ENCODE data around the gene GLYATL1B.
"Not testable (repeated sequence)": the region's sequence is repeated elsewhere in the genome, so short reads cannot be mapped to it uniquely, and the experiment has no call there.

DNA sequence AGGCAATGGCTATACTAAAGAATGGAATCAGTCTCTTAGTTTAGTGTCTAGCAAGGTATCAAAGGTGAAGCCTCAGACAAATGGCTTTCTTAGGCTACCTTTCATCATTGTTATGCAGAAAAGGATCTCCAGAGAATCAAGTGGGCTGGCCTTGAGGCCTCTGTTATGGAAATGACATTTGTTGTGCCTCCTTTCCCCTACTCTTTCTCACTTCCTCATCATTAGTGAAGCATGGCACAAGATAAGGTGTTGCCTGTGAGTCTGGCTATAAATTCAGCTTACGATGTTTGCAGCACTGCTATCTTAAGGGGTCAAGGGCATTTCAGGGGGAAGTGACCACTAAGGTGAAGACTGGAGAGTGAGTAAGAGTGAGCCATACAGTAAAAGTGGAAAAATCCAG is 9.1 kb downstream of the GLYATL1B start:
- TF ChIP-seq, protein P1, sequence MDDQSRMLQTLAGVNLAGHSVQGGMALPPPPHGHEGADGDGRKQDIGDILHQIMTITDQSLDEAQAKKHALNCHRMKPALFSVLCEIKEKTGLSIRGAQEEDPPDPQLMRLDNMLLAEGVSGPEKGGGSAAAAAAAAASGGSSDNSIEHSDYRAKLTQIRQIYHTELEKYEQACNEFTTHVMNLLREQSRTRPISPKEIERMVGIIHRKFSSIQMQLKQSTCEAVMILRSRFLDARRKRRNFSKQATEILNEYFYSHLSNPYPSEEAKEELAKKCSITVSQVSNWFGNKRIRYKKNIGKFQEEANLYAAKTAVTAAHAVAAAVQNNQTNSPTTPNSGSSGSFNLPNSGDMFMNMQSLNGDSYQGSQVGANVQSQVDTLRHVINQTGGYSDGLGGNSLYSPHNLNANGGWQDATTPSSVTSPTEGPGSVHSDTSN (IDR thresholded peaks at IDR 0.05): not testable (repeated sequence)
- not testable (repeated sequence) for TF ChIP-seq CHD4 (IDR thresholded peaks at IDR 0.05; ENCODE audit: borderline replicate concordance); RCOR1 (IDR thresholded peaks at IDR 0.05; ENCODE audit: low read depth, low read length); RNF2 (IDR thresholded peaks at IDR 0.05; ENCODE audit: borderline replicate concordance, low read depth); CTCF (IDR thresholded peaks at IDR 0.05); RAD21 (conservative IDR thresholded peaks at IDR 0.05 in 1 of 2, IDR thresholded peaks at IDR 0.05 in 1 of 2); SMC3 (IDR thresholded peaks at IDR 0.05); FOSL2 (IDR thresholded peaks at IDR 0.05); FOSL2 (CRISPR knock-in tag; IDR thresholded peaks at IDR 0.05); EP300 (IDR thresholded peaks at IDR 0.05)
